ENCODE measurements around the gene DDX27. TPM values are rescaled to one million over a fixed set of nuclear protein-coding genes. Genes with fewer than 3 reads are reported as not detected.

DDX27 gene
- total RNA-seq, 1 experiment from 2014 or later: 54.8 TPM

DNA sequence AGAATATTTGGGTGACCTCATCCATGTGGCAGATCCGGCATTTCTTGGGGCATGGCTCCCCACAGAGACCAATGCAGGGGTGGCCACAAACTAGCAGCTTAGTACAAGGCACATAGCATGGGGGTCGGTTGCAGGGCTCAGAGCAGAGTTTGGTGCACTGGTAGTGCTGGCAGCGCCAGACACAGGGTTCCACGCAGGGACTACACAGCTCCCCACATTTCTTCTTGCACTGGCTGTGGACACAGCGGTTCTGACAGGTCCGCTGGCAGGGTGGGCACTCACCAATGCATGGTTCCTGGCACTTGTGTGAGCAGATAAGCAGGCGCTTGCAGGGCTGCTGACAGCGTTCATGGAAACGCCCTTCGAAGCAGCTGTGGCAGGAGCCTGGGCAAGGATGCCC, 29.1 kb downstream of the DDX27 start:
- no peak for DNase-seq (ENCODE audit: low spot score)
- Mint-ChIP-seq H3K9me3 (no peaks in the 10 kb centered on the region), H3K4me3 (no peak overlapping the region), H3K27ac (no peak overlapping the region; the same call in 1 of the 2 replicates), H3K27me3 (ENCODE audit: low read depth) (no peaks in the 10 kb centered on the region), H3K4me1 (no peaks in the 10 kb centered on the region), H3K36me3 (peaks cover 56% of the 10 kb centered on the region)
- CTCF ChIA-PET: interaction anchor here (2.7 kb wide), 1 partner anchor 70 kb away, joined by 7 read pairs; no protein-coding TSS in a partner anchor
- no peak for TF ChIP-seq TCF7 (CRISPR knock-in tag; IDR thresholded peaks at IDR 0.05; ENCODE audit: low read depth)
- POLR2A ChIA-PET: interaction anchor here (0.7 kb wide), 1 partner anchor 24 kb away, joined by 3 read pairs; no protein-coding TSS in a partner anchor
- ATAC-seq: no peak

DNA sequence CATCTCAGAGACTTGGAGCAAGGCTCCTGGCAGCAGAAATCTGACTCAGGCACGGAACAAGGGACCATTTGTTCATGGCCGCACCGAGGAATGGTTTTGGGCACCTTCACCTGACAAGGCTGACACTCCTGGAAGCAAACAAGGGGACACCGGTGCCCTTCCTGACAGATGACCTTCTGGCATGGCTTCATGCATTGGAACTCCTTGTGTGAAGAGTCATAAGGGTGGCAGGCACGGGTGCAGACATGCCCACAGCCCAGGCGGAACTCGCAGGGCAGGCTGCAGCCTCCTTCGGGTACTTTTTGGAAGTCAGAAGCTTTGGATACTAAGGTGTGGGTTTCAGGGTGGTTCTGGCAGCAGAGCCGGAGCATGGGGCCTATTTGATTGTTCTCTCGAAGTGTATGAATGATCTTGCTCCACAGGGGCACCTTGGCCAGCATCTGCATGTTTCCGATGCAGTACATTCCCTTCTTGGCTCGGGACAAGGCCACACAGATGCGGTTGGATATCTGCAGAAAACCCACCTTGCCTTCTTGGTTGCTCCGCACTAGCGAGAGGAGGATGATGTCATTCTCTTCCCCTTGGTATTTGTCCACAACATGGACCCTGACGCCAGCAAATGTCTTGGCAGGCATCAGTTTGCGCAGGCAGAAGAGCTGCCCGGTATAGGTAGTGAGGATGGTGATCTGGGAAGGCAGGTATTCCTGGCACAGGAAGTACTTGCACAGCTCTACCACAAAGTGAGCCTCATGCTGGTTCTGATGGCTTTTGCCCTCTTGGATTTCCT, 29.9 kb downstream of the DDX27 start:
- Mint-ChIP-seq H3K9me3 (no peaks in the 10 kb centered on the region), H3K27ac (no peak overlapping the region), H3K4me1 (no peaks in the 10 kb centered on the region), H3K4me3 (no peak overlapping the region), H3K27me3 (ENCODE audit: low read depth) (no peaks in the 10 kb centered on the region), H3K36me3 (peaks cover 54% of the 10 kb centered on the region)
- ATAC-seq (no peak), DNase-seq (ENCODE audit: low spot score) (no peak)
- ChIA-PET CTCF (interaction anchor here (0.8 kb wide), 1 partner anchor 71 kb away, joined by 4 read pairs; no protein-coding TSS in a partner anchor), POLR2A (no interaction called here)
- no peak for TF ChIP-seq EMX1 (CRISPR knock-in tag; IDR thresholded peaks at IDR 0.05)
- TF ChIP-seq, protein P1, sequence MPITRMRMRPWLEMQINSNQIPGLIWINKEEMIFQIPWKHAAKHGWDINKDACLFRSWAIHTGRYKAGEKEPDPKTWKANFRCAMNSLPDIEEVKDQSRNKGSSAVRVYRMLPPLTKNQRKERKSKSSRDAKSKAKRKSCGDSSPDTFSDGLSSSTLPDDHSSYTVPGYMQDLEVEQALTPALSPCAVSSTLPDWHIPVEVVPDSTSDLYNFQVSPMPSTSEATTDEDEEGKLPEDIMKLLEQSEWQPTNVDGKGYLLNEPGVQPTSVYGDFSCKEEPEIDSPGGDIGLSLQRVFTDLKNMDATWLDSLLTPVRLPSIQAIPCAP (CRISPR knock-in tag; IDR thresholded peaks at IDR 0.05): no peak
- TF ChIP-seq GABPB1 (CRISPR knock-in tag; IDR thresholded peaks at IDR 0.05): no peak
- no peak for TF ChIP-seq GTF2I (CRISPR knock-in tag; conservative IDR thresholded peaks at IDR 0.05)
- TF ChIP-seq NR1H2 (CRISPR knock-in tag; IDR thresholded peaks at IDR 0.05): no peak
- TF ChIP-seq OVOL2 (CRISPR knock-in tag; IDR thresholded peaks at IDR 0.05; ENCODE audit: borderline replicate concordance): no peak
- TF ChIP-seq FOXJ3 (CRISPR knock-in tag; IDR thresholded peaks at IDR 0.05; ENCODE audit: borderline replicate concordance): no peak
- TF ChIP-seq NFE2L1 (CRISPR knock-in tag; IDR thresholded peaks at IDR 0.05): no peak
- no peak for TF ChIP-seq NR2C2 (CRISPR knock-in tag; IDR thresholded peaks at IDR 0.05)
- no peak for TF ChIP-seq E2F4 (CRISPR knock-in tag; IDR thresholded peaks at IDR 0.05; ENCODE audit: borderline replicate concordance, low read depth)

DNA sequence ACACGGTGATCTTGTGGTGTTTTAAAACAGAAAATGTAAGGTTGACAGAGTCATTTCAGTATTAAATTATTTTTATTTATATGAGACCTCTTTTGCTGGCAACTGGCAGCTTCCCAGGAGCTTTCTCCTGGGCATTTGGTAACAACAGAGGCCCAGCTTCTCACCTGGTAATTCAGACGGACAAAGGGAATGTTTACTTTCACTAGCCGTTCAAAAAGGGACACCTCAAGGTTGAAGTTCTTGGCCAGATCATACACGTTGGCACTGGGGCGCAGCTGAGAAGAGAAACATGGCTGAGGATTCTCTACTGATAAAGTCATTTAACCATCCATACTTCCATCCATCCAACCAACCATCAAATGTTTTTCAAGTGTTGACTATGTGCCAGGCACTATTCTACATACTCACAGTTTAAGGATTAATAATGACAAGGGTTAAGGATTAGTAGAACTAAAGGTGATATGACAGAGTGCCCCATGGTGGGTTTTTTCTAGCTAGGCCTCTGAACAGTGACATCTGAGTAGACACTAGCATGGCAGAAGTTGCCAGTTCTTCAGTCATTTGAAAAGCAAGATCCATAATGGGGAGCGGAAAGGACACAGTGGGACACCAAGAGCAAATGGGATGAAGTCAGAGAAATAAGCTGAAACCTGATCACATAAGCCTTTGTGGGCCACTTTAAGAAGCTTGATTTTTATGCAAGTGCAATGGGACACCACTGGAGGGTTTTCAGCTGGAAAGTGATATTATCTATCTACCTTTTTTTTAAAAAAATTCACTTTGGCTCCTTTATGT, 33.5 kb downstream of the DDX27 start:
- peaks cover 74% of the 10 kb centered on the region for H3K36me3 Mint-ChIP-seq
- ATAC-seq (no peak), DNase-seq (ENCODE audit: low spot score) (no peak)
- no peaks in the 10 kb centered on the region for H3K4me1 Mint-ChIP-seq
- no peaks in the 10 kb centered on the region for H3K9me3 Mint-ChIP-seq
- POLR2A ChIA-PET: no interaction called here
- CTCF ChIA-PET: interaction anchor here (1.2 to 1.7 kb wide), 2 partner anchors 35 to 68 kb away, joined by 3 to 6 read pairs; no protein-coding TSS in a partner anchor
- no peaks in the 10 kb centered on the region for H3K27me3 Mint-ChIP-seq (ENCODE audit: low read depth)
- TF ChIP-seq, protein P2, sequence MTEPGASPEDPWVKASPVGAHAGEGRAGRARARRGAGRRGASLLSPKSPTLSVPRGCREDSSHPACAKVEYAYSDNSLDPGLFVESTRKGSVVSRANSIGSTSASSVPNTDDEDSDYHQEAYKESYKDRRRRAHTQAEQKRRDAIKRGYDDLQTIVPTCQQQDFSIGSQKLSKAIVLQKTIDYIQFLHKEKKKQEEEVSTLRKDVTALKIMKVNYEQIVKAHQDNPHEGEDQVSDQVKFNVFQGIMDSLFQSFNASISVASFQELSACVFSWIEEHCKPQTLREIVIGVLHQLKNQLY (CRISPR knock-in tag; IDR thresholded peaks at IDR 0.05): no peak
- TF ChIP-seq PREB (CRISPR knock-in tag; IDR thresholded peaks at IDR 0.05; ENCODE audit: borderline replicate concordance) (no peak), CBFB (CRISPR knock-in tag; IDR thresholded peaks at IDR 0.05; ENCODE audit: low read depth) (no peak), MAX (CRISPR knock-in tag; IDR thresholded peaks at IDR 0.05) (no peak), CREM (CRISPR knock-in tag; IDR thresholded peaks at IDR 0.05) (no peak)
- H3K27ac Mint-ChIP-seq: no peak overlapping the region
- H3K4me3 Mint-ChIP-seq: no peak overlapping the region
